GM12865 (cell line): Measurements from ENCODE around the gene YPEL3.
A peak's percentile ranks its signal among the peaks of the same experiment; 100 is the strongest.

Experiments
- DNase-seq: peaks from one replicate; pipeline ENCODE4 v3.0.0; 2010; ENCODE audit warnings: low read depth
- H3K4me3 ChIP-seq: 2 replicates; pipeline ENCODE4 v1.5.1; 2011; ENCODE audit warnings: mild to moderate bottlenecking, low read depth, low read length, control low read depth
- CTCF ChIP-seq: IDR thresholded peaks from 2 replicates; pipeline ENCODE4 v1.5.1; 2011; ENCODE audit warnings: low read length, control low read depth, low read depth, inconsistent platforms; ENCODE audit not compliant: insufficient read depth; ENCODE audit errors: missing control alignments

The YPEL3 gene

DNA sequence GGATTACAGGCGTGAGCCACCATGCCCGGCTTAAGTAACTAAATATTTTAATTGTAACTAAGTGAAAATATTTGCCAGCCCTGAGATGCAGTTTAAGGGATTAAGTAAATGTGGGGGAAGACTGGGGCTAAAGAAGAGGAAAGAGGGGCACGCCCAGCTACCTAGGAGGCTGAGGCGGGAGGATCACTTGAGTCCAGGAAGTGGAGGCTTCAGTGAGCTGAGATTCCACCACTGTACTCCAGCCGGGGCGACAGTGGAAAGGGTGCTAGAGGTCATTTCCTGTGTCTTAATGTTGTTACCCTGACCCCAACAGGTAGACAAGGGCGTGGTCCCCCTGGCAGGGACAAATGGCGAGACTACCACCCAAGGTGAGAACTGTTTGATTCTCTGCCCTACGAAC, 27.7 kb downstream of the YPEL3 start:
- DNase-seq, result no peak
- TF ChIP-seq CTCF, result no peak
- H3K4me3 ChIP-seq, result no peak overlapping the region

DNA sequence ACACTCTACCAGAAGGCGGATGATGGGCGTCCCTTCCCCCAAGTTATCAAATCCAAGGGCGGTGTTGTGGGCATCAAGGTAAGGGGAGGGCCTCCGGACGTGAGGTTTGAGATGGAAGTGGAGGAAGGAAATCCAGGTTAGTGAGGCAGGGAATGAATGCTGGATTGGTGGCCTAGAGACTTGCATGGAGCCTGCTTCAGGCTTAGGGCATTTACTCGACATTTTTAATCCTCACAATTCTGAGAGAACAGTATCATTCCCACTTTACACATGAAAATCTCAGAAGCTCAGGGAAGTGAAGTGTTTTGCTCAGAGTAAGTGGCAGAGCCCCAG, 28.5 kb downstream of the YPEL3 start:
- DNase-seq, result no peak
- TF ChIP-seq CTCF, result no peak
- peak overlapping the region; percentile 94 for H3K4me3 ChIP-seq

DNA sequence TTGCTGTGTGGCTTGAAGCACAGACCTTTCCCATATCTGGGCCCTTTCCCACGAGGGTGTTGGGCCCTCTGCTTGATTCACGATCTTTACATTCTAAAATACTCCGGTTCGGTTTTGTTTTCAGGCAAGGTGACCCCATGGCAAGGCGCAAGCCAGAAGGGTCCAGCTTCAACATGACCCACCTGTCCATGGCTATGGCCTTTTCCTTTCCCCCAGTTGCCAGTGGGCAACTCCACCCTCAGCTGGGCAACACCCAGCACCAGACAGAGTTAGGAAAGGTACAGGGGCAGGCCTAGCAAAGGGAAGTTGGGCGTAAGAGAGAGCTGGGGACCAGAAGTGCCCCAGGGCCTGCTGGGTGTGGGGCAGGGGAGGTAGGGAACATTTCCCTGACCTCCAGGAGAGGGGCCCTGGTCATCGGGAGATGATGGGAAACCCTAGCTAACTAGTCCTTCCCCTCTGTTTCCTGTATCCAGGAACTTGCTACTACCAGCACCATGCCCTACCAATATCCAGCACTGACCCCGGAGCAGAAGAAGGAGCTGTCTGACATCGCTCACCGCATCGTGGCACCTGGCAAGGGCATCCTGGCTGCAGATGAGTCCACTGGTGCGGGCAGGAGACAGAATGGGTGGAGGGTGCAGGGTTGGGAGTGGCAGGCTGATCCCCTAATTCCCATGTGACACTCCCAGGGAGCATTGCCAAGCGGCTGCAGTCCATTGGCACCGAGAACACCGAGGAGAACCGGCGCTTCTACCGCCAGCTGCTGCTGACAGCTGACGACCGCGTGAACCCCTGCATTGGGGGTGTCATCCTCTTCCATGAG, 29.0 kb downstream of the YPEL3 start:
- no peak for TF ChIP-seq CTCF
- peak overlapping the region; percentile 94 for H3K4me3 ChIP-seq
- DNase-seq, result no peak

DNA sequence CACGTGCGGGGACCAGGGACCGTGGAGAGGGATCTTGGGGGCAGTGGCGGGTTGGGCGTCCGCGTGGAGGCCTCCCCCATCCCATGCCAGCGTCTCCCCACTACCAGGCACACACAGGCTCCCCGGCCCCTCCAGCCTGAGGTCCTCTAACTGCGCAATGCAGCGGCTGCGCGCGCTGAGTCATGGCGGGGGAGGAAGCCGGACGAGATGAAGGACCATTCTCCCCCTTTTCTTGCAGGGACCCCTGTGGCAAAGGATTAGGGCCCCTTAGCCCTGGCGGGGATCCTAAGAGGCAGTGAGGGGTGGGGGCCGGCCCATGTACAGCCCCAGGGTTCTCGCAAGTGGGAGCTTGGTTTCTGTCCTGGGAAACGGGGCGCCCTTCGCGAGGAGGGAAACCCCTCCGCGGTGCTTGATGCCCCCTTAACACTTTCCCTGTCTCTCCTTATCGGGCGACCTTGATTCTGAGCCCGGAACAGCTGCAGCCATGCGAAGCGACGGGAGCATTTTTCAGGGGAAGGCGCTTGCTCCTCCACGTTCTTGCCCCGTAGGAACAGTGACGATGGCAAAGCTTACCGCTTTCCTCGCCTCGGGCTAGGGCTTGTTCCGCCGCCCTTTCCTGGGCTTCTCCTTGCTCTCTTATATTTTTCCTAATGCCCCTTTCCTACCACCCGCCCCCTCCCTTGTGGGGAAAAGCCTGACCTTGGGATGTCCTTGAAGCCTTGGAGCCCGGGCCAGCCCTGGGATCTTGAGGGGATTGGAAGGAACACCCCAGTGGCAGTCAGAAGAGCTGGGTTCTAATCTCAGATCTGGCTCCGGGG, 29.9 kb downstream of the YPEL3 start:
- H3K4me3 ChIP-seq, result peak overlapping the region; percentile 94
- TF ChIP-seq CTCF, result no peak
- no peak for DNase-seq

DNA sequence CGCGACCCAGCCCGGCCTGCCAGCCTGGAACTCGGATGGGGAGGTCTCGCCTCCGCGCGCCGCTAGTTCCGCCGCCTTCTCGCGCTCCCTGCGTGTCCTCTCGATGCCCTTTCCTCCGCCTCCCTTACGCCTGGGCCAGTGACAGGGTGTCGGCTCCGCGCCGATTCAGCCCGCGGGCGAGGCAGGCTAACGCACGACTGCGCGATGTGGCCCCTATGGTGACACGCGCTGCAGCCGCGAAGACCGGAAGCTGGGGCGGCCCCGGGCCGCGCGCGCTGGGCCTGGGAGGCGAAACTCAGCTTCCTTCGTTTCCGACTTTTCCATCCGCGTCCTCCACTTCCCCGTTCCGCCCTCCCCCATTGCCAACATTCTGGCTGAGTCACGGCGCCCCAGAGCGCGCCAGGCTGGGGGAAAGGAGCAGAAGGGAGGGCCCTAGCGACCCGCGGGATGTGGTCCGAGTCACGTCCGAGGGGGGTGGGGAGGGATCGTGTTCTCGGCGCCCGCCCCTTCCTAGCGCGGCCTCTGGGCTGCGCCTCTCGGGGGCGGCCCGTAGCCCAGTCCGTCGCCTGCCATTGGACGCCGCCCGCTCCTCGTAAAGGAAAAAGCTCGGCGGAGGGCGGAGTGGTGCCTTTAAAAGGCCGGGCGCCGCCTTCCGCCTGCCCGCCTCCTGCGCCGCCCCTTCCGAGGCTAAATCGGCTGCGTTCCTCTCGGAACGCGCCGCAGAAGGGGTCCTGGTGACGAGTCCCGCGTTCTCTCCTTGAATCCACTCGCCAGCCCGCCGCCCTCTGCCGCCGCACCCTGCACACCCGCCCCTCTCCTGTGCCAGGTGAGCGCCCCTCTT, 30.7 kb downstream of the YPEL3 start, which contains the start of gene ALDOA:
TSS of gene ALDOA (plus strand) at position 659 of the 841 bp plus-strand sequence. CDS start 1,138 bp downstream, outside the sequence.
- H3K4me3 ChIP-seq, result peak within 1 kb of the TSS; percentile 94
- peak; percentile 98 for DNase-seq
- TF ChIP-seq CTCF, result no peak

DNA sequence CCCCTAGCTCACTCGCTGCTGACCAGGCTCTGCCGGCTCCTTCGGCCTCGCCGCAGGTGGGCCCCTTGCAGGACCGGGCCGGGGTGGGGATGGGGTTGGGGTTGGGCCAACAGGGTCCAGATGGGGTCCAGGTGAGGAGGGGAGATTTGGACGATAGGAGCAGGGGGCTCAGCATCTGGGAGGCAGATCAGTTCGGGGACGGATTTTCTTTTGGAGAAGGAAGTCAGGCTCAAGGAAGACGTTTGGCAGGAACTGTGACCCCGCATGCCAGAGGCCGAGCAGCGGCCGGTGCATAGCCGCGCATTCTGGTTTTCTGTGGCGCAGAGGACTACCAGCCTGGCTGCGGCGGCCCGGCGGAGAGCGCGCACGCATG, 31.3 kb downstream of the YPEL3 start:
- H3K4me3 ChIP-seq, result peak overlapping the region; percentile 94
- no peak for DNase-seq
- no peak for TF ChIP-seq CTCF
